Measurements from ENCODE around the gene C15orf40.
"Not testable (repeated sequence)": the region's sequence is repeated elsewhere in the genome, so short reads cannot be mapped to it uniquely, and the experiment has no call there.

C15orf40 gene

DNA sequence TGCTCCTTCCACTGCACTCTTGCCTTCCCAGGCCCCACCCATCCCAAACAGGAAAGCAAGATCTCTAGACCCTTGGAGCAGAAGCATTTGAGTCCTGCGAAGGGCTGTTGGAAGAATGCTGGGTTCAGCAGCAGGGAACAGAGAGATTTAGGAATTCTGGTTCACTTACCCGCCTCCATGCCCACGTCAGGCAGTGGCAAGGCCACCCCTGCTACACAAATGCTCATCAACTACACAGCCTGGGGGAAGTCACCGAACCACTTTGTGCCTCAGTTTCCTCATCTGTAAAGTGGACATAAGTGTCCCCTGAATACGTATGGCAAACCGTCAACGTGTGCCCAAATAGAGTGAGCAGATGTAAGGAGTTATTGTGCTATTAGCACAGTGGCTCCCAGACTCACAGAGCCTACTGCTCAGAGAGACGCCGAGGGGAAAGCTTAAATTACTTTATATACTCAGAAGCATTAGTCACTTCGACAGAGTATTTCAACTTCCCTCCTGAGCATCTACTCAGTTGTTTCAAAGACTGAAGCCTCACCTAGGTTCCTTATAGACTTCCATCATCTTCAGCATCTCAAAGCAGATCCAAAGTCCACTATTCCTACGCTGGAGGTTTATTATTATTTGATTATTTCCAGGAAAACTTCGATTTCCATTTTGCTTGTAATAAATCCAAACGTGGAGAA, 59.8 kb downstream of the C15orf40 start:
- DNase-seq (ENCODE audit: low read depth in 2 of 2): no peak

DNA sequence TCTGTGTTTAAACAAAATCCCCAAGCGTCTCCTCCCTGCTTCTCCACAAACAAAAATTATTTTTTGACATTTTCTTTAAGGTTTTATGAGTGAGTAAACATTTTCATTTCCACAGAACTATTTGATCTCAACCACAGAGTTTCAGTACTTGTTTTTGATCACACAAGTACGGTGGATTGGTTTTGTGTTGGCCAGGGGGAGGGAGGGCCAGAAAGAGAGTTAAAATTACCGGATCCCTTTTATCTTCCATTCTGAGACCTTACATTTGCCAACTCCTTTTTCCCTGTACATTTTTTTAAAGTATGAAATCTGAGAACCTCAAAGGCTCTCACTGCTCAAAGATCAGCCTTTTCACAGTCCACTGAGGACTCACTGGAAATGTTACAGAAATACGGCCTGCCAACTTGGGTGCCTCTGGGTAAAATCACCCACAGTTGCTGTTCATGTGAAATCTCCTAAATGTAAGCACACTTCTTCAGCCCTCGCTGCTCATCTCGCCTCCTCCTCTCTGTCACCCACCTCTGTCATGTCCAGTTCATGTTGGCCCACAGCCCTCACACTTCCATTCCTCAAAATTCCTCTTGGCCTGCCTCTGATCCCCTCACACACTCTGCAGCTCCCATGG, 60.6 kb downstream of the C15orf40 start:
- no peak for DNase-seq (ENCODE audit: low read depth in 2 of 2)

DNA sequence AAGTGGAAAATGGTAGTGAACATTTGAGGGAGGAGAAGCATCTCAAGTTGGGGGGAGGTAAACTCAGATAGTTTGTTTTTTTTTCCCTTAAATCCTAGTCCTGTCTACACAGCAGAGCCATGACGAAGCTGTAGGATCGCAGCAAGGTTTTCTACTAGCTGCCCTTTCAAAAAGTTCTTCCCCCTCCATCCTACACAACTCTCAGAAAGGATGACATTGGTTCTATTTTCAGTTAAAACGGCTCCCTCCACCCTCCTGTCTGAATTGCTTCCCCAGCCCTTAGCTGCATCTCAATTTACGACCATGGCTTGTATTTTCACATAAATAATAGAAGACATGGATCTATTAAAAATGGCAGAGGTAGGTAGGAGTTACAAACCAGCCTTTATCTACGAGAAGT, 61.1 kb downstream of the C15orf40 start:
- DNase-seq (ENCODE audit: low read depth in 2 of 2): no peak

DNA sequence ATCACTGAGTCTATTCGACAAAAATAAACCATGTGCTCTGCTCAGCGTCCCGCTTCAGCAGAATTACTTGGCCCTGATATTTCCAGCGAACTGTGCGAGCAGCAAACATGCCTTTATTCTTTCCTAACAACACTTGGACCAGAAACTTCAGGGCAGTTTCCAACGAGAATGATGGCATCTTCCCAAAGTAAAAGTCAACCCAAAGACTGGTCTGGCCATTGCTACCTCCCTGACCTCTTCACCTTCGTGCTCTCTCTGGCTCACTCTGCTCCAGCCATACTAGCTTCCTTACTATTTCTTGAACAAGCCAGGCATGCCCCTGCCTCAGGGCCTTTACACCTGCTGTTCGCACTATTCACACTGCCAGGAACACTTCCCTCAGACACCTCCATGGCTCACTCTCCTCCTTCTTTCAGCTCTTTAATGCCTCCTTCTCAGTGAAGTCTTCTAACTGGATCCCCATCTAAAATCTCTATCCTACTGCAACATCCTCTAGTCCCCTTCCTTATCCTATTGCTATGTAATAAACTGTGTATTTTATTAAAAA, 65.2 kb downstream of the C15orf40 start:
- DNase-seq (ENCODE audit: low read depth in 2 of 2): no peak

DNA sequence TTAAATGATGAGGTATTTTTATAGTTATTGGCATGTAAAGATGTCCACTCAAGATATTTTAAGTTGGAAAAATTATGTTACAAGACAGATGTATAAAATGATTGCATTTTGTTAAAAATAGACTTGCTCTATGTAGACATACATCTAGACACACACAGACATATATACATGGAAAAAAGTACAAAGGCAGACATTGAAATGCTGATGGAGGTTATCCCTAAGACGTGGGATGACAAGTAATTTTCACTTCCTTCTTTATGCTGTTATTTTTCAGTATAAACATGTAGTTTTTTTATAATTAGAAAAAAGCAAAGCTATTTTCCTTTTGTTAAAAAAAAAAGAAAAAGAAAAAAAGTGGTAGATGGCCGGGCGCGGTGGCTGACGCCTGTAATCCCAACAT, 66.1 kb downstream of the C15orf40 start:
- no peak for DNase-seq (ENCODE audit: low read depth in 2 of 2)

DNA sequence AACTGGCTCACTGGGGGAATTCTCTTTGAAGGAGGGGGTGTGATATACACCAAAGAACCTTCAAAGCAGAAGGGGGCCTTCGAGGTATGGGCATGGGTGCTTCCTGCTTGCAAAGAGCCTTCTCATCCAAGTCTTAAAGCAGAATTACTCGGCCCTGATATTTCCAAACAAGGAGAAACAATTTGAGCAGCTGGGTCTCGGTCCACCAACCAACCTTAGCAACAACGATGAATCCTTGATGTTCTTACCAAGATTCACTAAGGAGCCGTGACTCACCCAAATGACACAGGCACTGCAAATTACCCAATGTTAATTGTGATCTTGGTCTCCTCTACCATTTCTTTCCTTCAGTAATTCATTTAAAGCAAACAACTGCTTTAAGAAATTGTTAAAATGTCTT, 66.6 kb downstream of the C15orf40 start:
- DNase-seq (ENCODE audit: low read depth in 2 of 2): no peak

DNA sequence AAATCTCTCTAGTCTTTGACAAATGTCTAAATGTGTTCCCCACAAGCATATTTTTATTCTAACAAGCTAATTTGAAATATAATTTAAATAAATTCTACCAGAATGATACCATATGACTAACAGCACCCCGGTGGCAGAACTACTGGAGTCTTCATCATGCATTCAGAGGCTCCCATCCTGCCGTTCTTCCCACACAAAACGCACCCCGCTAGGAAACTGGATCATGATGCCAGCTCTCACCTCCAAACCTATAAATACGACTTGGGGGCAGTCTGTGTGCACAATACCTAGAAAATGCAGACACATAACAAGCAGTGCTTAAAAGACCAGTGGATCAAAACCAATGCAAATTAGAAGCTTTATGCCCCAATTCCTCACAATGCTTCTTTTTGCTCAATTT, 67.4 kb downstream of the C15orf40 start:
- DNase-seq (ENCODE audit: low read depth in 2 of 2): no peak

DNA sequence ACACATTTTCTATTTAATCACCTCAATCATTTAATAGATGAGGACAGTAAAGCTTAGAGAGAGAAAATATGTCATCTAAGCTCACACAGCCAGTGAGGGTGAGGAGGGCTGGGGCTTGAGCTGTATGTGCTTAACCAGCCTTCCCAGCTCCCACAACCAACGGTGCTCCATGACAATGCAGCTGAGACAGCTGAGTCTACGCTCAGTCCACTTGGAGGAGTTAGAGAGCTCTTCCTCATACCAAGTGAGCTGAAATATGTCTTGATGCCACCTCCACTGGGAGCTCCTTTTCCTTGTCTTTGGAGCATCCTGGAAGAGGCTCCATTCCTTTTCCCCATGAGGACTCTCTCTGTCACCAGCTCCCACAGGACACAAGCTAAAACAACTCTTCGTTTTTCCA, 68.3 kb downstream of the C15orf40 start:
- no peak for DNase-seq (ENCODE audit: low read depth in 2 of 2)

DNA sequence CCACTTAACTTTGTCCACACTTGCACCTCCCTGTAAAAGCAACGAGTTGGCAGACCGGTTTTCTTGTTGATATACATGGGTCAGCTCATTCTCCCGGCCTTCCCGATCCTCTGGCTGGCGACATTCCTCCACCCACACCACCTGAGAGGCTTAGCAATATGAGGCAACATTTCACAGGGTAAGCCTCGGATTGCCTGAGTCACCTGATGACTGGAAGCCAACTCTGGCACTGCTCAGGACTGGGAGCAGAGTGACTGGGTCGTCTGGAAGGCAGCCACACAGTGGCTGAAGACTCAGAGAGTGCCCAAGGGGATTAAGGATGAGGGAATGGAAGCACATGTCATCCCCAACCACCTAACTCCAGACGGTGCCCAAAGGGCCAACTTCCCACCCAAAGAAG, 68.7 kb downstream of the C15orf40 start:
- DNase-seq (ENCODE audit: low read depth in 2 of 2): no peak

DNA sequence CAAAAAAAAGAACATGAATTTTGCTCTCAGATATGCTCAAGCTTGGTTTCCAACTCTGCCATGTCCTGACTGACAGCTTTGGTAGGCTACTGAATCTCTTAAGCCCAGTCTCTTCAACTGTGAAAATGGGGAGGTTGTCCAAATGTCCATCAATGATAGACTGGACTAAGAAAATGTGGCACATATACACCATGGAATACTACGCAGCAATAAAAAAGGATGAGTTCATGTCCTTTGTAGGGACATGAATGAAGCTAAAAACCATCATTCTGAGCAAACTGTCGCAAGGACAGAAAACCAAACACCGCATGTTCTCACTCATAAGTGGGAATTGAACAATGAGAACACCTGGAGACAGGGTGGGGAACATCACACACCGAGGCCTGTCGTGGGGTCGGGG, 71.8 kb downstream of the C15orf40 start:
- not testable (repeated sequence) for DNase-seq (ENCODE audit: low read depth in 2 of 2)
